BLaER1 (cell line): ENCODE measurements around the gene CLRN3.
A peak's percentile ranks its signal among the peaks of the same experiment; 100 is the strongest.

Source experiments
- H3K27ac ChIP-seq: shearing (Covaris generic); formaldehyde crosslinking; 2 replicates; pipeline ENCODE4 v1.8.1; 2022
- H3K27me3 ChIP-seq: shearing (Covaris generic); formaldehyde crosslinking; 2 replicates; pipeline ENCODE4 v1.8.1; 2022
- H3K36me3 ChIP-seq: shearing (Covaris generic); formaldehyde crosslinking; 2 replicates; pipeline ENCODE4 v1.8.1; 2022
- H3K4me1 ChIP-seq: shearing (Covaris generic); formaldehyde crosslinking; 2 replicates; pipeline ENCODE4 v1.8.1; 2022
- H3K4me2 ChIP-seq: shearing (Covaris generic); formaldehyde crosslinking; 2 replicates; pipeline ENCODE4 v1.8.1; 2022
- H3K4me3 ChIP-seq: shearing (Covaris generic); formaldehyde crosslinking; 2 replicates; pipeline ENCODE4 v1.8.1; 2022
- H3K9ac ChIP-seq: shearing (Covaris generic); formaldehyde crosslinking; 2 replicates; pipeline ENCODE4 v1.8.1; 2022
- H3K9me3 ChIP-seq: shearing (Covaris generic); formaldehyde crosslinking; 2 replicates; pipeline ENCODE4 v1.8.1; 2022
- H4K20me1 ChIP-seq: shearing (Covaris generic); formaldehyde crosslinking; 2 replicates; pipeline ENCODE4 v1.8.1; 2022
- Cebpa-rat ChIP-seq: shearing (Covaris generic); IDR thresholded peaks from 2 replicates; pipeline ENCODE4 v1.8.1; 2022

Gene CLRN3

DNA sequence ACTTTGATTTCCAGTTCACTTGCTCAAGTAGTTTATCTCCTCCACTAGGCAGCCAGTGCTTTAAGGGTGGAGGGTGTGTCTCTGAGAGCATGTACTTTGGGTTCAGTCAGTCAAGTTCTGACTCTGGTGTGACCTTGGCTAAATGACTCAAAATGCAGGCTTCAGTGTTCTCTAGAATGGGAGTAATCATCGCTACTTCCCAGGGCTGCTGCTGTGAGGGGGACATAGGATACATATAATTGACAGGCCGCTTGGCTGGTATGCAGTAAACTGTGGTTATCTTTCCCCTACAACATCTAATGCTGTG lies 17.7 kb upstream of the CLRN3 start:
- H3K4me3 ChIP-seq, result no peak overlapping the region
- H3K27me3 ChIP-seq, result peaks cover 30% of the 10 kb centered on the region
- H3K9me3 ChIP-seq, result no peaks in the 10 kb centered on the region
- H3K4me1 ChIP-seq, result peaks cover 35% of the 10 kb centered on the region
- no peak overlapping the region for H3K9ac ChIP-seq
- H4K20me1 ChIP-seq, result no peaks in the 10 kb centered on the region
- H3K27ac ChIP-seq, result no peak overlapping the region
- no peaks in the 10 kb centered on the region for H3K36me3 ChIP-seq
- H3K4me2 ChIP-seq, result no peak overlapping the region
- no peak for TF ChIP-seq Cebpa-rat

DNA sequence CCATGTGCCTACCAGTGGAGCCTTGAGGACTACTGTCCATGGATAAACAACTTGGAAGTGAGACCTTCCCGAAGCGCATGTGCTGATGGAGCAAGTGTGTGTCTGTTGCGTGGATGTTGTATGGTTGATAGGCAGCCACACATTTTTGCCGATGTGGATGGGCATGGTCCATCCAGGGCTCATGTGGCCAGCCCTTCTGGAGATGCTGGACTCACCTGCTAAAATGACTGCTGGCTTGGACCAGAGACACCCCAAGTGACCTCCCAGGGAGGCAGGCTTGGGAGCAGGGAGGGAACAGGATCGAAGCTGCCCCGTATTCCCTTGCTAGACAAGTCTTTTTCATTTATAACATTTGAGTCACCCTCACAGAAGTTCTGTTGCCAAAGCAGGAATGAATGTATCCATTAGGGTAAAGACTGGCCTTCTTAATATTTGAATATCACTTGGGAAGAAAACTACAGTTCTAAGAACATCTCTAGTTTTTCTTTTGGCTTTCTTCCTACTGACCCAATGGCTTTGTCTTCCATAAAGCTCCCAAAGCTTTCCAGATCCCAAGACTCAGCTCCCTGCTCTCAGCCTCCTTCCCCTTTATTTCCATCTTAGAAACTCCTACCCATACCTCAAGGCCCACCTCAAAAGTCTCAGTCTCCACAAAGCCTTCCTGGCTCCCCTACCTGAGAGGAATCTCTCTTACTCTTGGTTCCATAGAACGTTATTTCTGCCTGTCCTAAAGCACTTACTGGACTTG lies 17.1 kb upstream of the CLRN3 start:
- TF ChIP-seq Cebpa-rat, result no peak
- no peaks in the 10 kb centered on the region for H4K20me1 ChIP-seq
- H3K4me3 ChIP-seq, result no peak overlapping the region
- H3K36me3 ChIP-seq, result no peaks in the 10 kb centered on the region
- peaks cover 40% of the 10 kb centered on the region for H3K4me1 ChIP-seq
- H3K9ac ChIP-seq, result no peak overlapping the region
- no peaks in the 10 kb centered on the region for H3K9me3 ChIP-seq
- H3K27ac ChIP-seq, result no peak overlapping the region
- H3K27me3 ChIP-seq, result peaks cover 30% of the 10 kb centered on the region
- no peak overlapping the region for H3K4me2 ChIP-seq

DNA sequence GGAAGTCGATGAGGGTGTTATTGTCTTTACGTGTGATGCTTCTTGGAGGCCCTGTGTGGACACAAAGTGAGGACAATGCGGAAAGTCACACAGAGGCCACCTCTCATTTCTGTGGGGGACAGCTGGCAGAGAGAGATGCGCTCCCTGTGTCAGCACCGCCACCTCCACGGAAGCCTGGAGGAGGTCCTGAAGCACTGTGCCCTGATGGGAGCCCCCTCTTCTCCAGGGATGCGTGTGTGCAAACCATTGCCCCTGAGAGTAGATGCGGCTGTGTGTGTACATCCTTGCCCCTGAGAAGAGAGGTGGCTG lies 16.2 kb upstream of the CLRN3 start:
- no peaks in the 10 kb centered on the region for H3K36me3 ChIP-seq
- no peaks in the 10 kb centered on the region for H4K20me1 ChIP-seq
- TF ChIP-seq Cebpa-rat, result no peak
- peaks cover 30% of the 10 kb centered on the region for H3K27me3 ChIP-seq
- peaks cover 40% of the 10 kb centered on the region for H3K4me1 ChIP-seq
- no peaks in the 10 kb centered on the region for H3K9me3 ChIP-seq
- H3K9ac ChIP-seq, result no peak overlapping the region
- H3K4me2 ChIP-seq, result no peak overlapping the region
- no peak overlapping the region for H3K27ac ChIP-seq
- no peak overlapping the region for H3K4me3 ChIP-seq

DNA sequence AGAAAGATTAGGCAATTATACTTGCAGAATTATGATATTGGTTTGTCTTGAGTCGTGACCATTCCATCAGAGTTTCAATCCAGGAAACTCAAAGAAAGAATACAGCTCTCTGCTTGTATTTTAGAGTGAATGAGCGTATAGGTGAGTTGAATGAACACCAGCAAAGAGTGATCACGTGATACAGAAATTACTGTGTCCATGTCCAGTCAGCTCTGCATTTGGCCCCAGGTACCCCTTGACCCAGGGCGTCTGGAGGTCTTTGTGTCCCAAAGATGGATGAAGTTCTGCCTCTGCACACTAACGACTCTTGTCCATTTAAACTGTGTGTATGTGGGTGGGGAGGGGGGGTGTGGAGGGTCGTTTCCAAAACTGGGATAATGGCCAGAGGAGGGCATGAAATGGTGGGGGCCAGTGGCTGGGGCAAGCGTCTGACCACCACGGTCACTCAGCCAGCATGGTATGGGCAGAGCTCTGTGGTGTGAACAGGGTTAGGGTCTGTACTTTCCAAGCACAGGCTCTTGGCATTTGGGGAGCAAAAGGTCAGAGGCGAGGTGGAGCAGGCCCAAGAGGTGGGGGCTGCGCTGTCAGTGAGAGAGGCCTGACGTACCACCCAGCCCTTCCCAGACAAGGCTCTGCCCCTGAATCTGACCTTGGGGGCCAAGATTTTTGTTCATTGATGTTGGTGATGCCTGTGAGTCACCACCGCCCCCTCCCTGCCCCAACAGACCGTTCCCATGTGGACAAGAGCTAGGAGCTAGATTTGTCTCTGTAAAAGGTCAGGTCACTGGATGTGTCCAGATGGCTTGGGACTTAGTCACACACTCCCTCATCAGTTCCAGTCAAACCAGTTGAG lies 15.6 kb upstream of the CLRN3 start:
- Histone ChIP-seq H3K4me1 (peaks cover 40% of the 10 kb centered on the region), H3K4me2 (peak overlapping the region; percentile 99), H3K4me3 (peak overlapping the region; percentile 78), H3K9me3 (no peaks in the 10 kb centered on the region), H4K20me1 (no peaks in the 10 kb centered on the region), H3K27me3 (peaks cover 30% of the 10 kb centered on the region), H3K36me3 (no peaks in the 10 kb centered on the region), H3K27ac (no peak overlapping the region), H3K9ac (no peak overlapping the region)
- no peak for TF ChIP-seq Cebpa-rat

DNA sequence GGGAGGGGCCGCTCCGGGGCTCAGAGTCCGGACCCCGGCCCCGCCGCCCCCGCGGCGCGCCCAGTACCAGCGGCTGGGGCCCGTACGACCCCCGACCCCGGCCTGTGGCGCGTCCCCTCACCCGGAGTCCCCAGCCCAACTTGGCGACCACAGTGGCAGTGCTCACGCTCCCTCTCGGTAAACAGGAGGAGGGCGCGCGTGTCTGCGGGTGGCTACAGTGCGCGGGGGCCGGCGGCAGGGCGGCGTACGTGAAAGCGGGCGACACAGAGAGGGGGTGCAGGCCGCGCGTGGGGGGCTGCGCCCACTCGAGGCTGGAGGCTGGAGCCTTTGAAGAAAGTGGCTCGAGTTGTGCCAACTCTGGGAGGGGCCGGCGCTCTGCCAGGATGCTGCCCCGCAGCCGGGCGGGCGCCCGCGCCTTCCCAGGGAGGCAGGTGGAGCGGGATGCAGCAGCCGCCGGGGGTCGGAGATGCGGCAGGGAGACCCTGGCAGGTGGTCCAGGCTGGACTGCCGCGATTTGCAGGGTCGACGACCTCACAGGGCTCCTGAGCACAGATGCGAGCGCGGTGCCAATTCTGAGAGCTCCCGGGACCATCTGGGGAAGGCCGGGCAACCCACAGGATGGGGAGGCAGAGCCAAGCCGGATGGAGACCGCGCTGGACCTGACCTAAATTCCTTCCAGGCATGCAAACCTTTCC lies 14.8 kb upstream of the CLRN3 start:
- Histone ChIP-seq H3K9me3 (no peaks in the 10 kb centered on the region), H3K36me3 (no peaks in the 10 kb centered on the region), H3K27me3 (peaks cover 30% of the 10 kb centered on the region), H3K4me1 (peaks cover 40% of the 10 kb centered on the region), H3K9ac (peak overlapping the region; percentile 66), H4K20me1 (no peaks in the 10 kb centered on the region), H3K27ac (no peak overlapping the region), H3K4me2 (peak overlapping the region; percentile 99), H3K4me3 (peak overlapping the region; percentile 78)
- TF ChIP-seq Cebpa-rat, result no peak

DNA sequence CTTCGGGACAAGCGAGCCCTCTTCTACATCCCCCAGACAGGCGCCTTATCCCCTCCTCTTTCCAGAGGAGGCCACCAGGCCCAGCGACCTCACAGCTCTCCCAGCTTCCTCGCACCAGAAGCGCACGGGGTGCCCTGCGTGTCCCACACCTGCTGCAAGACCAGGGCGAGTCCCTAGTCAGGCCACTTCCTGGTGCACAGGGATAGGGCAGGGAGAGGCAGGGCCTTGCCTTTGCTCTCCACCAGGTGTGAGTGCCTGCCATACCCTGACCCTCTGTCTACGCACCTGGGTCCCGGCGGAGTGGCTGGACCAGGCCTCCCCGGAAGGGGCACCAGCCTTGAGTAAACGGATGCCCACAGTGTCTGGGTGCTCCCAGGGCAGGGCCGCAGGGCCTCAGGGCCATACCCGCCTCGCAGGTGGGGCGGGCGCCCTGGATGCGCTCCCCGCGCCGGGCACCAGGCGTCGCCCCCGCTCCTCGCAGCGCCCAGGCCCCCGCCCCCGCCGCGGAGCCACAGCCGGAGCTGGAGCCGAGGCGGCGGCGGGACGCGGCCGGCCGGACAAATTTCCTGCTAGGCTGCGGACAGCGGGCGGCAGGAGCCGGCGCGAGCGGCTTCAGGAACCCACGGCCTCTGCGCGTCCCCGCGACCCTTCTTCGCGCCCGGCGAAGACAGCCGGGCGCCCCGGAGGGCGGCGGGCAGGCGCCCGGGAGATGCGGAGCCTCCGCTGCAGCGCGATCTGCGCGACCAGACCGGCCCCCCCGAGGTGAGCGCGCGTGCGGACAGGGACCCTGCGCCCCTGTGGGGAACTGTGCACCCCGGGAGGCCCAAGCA lies 14.0 kb upstream of the CLRN3 start, which contains the start of gene PTPRE:
Gene PTPRE, plus strand, starts transcription at position 556 of the 830 bp plus-strand sequence. CDS start 133,779 bp downstream, outside the sequence.
- peak within 1 kb of the TSS; percentile 78 for H3K4me3 ChIP-seq
- H3K4me2 ChIP-seq, result peak within 1 kb of the TSS; percentile 99
- H4K20me1 ChIP-seq, result no peaks in the 10 kb centered on the region
- peak within 1 kb of the TSS; percentile 20; the same call in 1 of the 2 replicates for H3K27ac ChIP-seq
- peak within 1 kb of the TSS; percentile 66 for H3K9ac ChIP-seq
- H3K4me1 ChIP-seq, result peaks cover 37% of the 10 kb centered on the region
- peaks cover 30% of the 10 kb centered on the region for H3K27me3 ChIP-seq
- no peaks in the 10 kb centered on the region for H3K9me3 ChIP-seq
- no peaks in the 10 kb centered on the region for H3K36me3 ChIP-seq
- TF ChIP-seq Cebpa-rat, result no peak

DNA sequence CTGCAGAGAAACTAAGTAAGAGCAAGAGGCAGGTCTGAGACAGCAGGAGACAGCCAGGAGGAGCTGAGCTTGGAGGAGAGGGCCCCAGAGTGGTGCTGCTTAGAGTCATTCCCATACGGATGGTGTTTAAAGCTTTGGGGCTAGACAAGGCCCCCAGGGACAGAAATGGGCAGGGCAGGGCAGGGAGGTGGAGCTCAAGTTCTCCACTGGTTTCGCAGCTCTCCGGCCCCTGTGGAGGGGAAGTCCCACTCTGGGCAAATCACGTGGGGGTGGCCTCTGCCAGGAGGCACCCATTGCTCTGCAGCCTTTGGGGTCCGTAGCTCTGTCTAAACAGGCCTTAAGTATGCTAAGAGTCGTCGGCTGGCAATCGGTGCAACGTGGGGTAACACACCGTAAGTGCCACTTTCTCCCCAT lies 13.1 kb upstream of the CLRN3 start:
- Histone ChIP-seq H3K4me3 (no peak overlapping the region), H3K27ac (no peak overlapping the region; the same call in 1 of the 2 replicates), H3K4me2 (peak overlapping the region; percentile 99), H3K9me3 (no peaks in the 10 kb centered on the region), H3K27me3 (peaks cover 30% of the 10 kb centered on the region), H4K20me1 (no peaks in the 10 kb centered on the region), H3K36me3 (no peaks in the 10 kb centered on the region), H3K4me1 (peaks cover 28% of the 10 kb centered on the region), H3K9ac (no peak overlapping the region)
- TF ChIP-seq Cebpa-rat, result no peak

DNA sequence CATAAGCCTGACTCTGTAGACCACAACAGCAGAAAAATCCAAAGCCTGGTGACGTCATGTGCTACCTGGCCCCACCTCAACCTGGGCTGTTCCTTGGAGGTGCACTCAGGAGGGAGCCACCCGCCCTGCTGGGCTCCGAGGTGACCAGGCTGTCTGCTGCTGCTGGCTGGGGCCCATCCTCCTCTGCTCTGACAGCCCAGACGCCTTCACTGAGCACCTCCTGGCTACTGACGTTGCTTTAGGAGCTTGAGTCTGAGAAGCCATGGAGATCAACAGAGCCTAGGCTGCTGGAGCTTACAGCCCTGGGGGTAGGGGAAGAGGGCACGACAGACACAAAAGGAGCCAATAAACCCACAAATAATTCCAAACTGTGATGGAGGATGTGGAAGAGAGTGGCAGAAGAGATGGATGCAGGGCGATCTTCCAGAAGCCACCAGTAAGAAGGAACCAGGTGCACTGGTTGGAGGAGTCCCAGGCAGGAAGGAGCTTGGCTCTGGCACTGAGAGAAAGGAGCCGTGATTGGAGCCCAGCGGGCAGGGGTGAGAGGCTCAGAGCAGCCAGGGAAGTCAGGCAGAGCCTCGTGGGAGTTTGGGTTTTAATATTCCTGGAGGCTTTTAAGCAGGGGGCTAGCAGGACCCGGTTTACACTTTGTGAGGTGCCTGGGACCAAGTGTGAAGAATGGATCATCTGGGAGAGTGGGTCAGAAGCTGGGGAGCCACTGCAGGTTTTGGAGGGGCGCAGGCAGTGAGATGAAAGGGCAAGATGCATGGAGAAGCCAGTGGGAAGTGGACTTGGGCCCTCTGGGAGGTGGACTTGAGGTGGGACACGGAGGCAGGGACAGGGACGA lies 12.5 kb upstream of the CLRN3 start:
- Histone ChIP-seq H3K4me2 (peak overlapping the region; percentile 99), H3K4me1 (peaks cover 26% of the 10 kb centered on the region), H4K20me1 (no peaks in the 10 kb centered on the region), H3K9ac (no peak overlapping the region), H3K9me3 (no peaks in the 10 kb centered on the region), H3K36me3 (no peaks in the 10 kb centered on the region), H3K27me3 (peaks cover 30% of the 10 kb centered on the region), H3K4me3 (no peak overlapping the region), H3K27ac (no peak overlapping the region)
- no peak for TF ChIP-seq Cebpa-rat
